Neural progenitor cell (in vitro differentiated cells): ENCODE data around the gene DIAPH2.

Source experiments
- EZH2 ChIP-seq: fragments of 200-600 bp; sonication (generic); IDR thresholded peaks from 2 replicates; pipeline ENCODE4 v1.6.1; 2017; ENCODE audit warnings: antibody characterized with exemption, mild to moderate bottlenecking, moderate library complexity
- EZH2phosphoT487 ChIP-seq: fragments of 200-600 bp; sonication (generic); IDR thresholded peaks from 2 replicates; pipeline ENCODE4 v1.6.1; 2017; ENCODE audit warnings: antibody characterized with exemption
- TF ChIP-seq, protein P1 (sequence below): fragments of 200-600 bp; sonication (generic); IDR thresholded peaks from 2 replicates; pipeline ENCODE4 v1.5.1; 2017; ENCODE audit warnings: antibody characterized with exemption, mild to moderate bottlenecking

DNA sequence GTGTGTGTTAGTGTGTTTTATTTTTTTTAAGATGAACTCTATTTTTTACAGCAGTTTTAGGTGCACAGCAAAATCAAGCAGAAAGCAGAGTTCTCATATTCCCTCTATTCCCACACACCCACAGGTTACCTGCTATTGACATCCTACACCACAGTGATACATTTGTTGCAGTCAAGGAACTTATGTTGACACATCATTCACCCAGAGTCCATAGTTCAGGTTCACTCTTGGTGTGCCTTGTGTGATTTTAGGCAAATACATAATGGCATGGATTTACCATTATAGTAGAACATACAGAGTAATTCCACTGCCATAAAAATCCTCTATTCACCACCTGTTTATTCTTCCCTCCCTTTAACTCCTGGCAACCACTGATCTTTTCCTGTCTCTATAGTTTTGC lies 28.7 kb downstream of the DIAPH2 start:
- TF ChIP-seq, protein P1, sequence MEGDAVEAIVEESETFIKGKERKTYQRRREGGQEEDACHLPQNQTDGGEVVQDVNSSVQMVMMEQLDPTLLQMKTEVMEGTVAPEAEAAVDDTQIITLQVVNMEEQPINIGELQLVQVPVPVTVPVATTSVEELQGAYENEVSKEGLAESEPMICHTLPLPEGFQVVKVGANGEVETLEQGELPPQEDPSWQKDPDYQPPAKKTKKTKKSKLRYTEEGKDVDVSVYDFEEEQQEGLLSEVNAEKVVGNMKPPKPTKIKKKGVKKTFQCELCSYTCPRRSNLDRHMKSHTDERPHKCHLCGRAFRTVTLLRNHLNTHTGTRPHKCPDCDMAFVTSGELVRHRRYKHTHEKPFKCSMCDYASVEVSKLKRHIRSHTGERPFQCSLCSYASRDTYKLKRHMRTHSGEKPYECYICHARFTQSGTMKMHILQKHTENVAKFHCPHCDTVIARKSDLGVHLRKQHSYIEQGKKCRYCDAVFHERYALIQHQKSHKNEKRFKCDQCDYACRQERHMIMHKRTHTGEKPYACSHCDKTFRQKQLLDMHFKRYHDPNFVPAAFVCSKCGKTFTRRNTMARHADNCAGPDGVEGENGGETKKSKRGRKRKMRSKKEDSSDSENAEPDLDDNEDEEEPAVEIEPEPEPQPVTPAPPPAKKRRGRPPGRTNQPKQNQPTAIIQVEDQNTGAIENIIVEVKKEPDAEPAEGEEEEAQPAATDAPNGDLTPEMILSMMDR, result no peak
- TF ChIP-seq EZH2phosphoT487 (no peak), EZH2 (no peak)
